Measurements from ENCODE around the gene TAAR2.
"Not testable (repeated sequence)": the region's sequence is repeated elsewhere in the genome, so short reads cannot be mapped to it uniquely, and the experiment has no call there.

The TAAR2 gene

GRCh38 chr6:132624175-132624574, at the start of gene TAAR2:
Gene TAAR2, minus strand, starts transcription at chr6:132624275. Its CDS starts 0 bp downstream, at chr6:132624275.
- DNase-seq (ENCODE audit: low spot score in 2 of 2) = no peak
- no peak within 1 kb of the TSS for H3K27ac Mint-ChIP-seq
- H3K9me3 Mint-ChIP-seq = no peaks in the 10 kb centered on the region
- H3K4me3 Mint-ChIP-seq = no peak within 1 kb of the TSS
- no peaks in the 10 kb centered on the region for H3K4me1 Mint-ChIP-seq
- H3K36me3 Mint-ChIP-seq = no peaks in the 10 kb centered on the region
- ATAC-seq = no peak

GRCh38 chr6:132673376-132674094, 49.5 kb upstream of the TAAR2 start:
- no peak overlapping the region for H3K4me3 Mint-ChIP-seq
- H3K9me3 Mint-ChIP-seq = no peaks in the 10 kb centered on the region
- no peak overlapping the region for H3K27ac Mint-ChIP-seq
- no peaks in the 10 kb centered on the region for H3K36me3 Mint-ChIP-seq
- ATAC-seq (peak; percentile 36), DNase-seq (ENCODE audit: low spot score in 2 of 2) (no peak)
- H3K4me1 Mint-ChIP-seq = peaks cover 5% of the 10 kb centered on the region

- Mint-ChIP-seq H3K4me1 (peaks cover 5% of the 10 kb centered on the region), H3K9me3 (no peaks in the 10 kb centered on the region), H3K36me3 (no peaks in the 10 kb centered on the region), H3K4me3 (no peak overlapping the region), H3K27ac (no peak overlapping the region)
- ATAC-seq (no peak), DNase-seq (ENCODE audit: low spot score in 2 of 2) (no peak)
These were observed 47.2 kb upstream of the TAAR2 start for GRCh38 chr6:132671295-132671694.

DNA sequence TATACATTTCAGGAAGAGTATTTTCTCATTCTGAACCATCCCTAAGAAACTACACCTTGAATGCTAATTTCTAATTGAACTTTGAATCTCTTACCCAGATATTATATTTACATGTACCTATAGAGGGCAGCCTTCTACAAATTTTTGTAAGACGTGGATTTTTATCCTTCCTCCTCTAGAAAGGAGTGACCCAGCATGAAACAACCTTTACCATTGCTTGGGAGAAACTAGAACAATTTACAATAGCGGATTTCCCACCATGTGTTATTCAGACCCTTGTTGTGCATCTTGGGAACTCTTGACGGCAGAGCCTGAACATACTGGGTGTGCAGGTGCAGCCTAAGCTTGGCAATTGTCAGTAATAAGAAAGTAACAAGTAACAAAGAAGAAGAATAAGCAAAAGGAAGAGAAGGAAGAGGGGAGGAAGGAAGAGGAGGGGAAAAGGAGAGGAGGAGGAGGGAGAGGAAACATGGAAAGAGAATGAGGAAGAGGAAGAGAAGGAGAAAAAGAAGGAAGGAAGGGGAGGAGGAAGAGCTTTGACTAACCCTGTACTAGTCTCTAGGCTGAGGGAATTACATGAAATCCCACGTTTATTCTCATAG, 45.7 kb upstream of the TAAR2 start:
- Mint-ChIP-seq H3K27ac (no peak overlapping the region), H3K36me3 (no peaks in the 10 kb centered on the region), H3K4me1 (peaks cover 5% of the 10 kb centered on the region), H3K4me3 (no peak overlapping the region), H3K9me3 (no peaks in the 10 kb centered on the region)
- ATAC-seq (peak; percentile 53), DNase-seq (ENCODE audit: low spot score in 2 of 2) (no peak)

DNA sequence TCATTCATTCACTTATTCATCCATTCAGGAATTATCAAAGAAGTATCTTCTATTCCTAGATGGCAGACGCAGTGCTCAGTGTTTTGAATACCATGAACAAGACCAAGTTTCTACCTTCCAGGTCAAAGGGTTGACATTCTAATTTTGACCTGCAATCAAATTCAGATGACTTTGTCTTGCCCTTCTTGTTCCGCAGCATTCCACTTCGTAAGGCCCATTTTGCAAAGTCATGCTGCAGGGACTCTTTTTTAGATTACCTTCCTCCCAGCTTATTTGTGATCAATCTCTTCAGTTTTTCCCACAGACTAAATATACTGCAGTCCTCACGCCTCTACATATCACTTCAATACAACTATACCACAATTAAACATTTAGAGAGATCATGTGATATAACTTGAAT, 42.0 kb upstream of the TAAR2 start:
- ATAC-seq (no peak), DNase-seq (ENCODE audit: low spot score in 2 of 2) (no peak)
- Mint-ChIP-seq H3K36me3 (no peaks in the 10 kb centered on the region), H3K4me1 (peaks cover 5% of the 10 kb centered on the region), H3K27ac (no peak overlapping the region), H3K4me3 (no peak overlapping the region), H3K9me3 (no peaks in the 10 kb centered on the region)

GRCh38 chr6:132664309-132665034, 40.4 kb upstream of the TAAR2 start:
- Mint-ChIP-seq H3K9me3 (no peaks in the 10 kb centered on the region), H3K27ac (no peak overlapping the region), H3K4me1 (no peaks in the 10 kb centered on the region), H3K36me3 (no peaks in the 10 kb centered on the region), H3K4me3 (no peak overlapping the region)
- DNase-seq (ENCODE audit: low spot score in 2 of 2) (no peak), ATAC-seq (no peak)

DNA sequence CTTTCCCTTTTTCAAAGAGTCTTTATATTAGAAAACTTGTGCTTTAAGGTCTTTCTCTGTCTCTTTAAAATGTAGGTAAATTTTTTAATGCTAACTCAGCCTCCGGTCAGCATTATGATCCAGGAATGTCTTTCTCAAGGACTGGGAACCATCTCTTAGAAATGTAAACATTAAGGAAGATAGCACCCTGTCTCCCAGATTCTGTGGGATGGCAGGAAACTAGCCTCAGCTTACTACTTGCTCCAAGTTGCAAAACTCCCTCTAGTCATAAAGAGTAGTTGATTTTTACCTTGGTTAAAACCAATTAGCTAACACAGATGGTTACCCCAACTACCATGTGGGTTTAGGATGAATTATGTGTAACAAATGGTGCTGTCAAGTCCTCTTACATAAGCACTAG, 39.6 kb upstream of the TAAR2 start:
- H3K4me3 Mint-ChIP-seq = no peak overlapping the region
- no peak overlapping the region for H3K27ac Mint-ChIP-seq
- no peak for ATAC-seq
- H3K4me1 Mint-ChIP-seq = no peaks in the 10 kb centered on the region
- no peaks in the 10 kb centered on the region for H3K36me3 Mint-ChIP-seq
- no peak for DNase-seq (ENCODE audit: low spot score in 2 of 2)
- H3K9me3 Mint-ChIP-seq = no peaks in the 10 kb centered on the region

- ATAC-seq = no peak
- no peak overlapping the region for H3K27ac Mint-ChIP-seq
- H3K36me3 Mint-ChIP-seq = no peaks in the 10 kb centered on the region
- H3K4me1 Mint-ChIP-seq = no peaks in the 10 kb centered on the region
- H3K4me3 Mint-ChIP-seq = no peak overlapping the region
- H3K9me3 Mint-ChIP-seq = no peaks in the 10 kb centered on the region
- no peak for DNase-seq (ENCODE audit: low spot score in 2 of 2)
These were observed 37.8 kb upstream of the TAAR2 start for GRCh38 chr6:132661906-132662305.

- no peak within 1 kb of the TSS for H3K4me3 Mint-ChIP-seq
- no peak for ATAC-seq
- no peak within 1 kb of the TSS for H3K27ac Mint-ChIP-seq
- no peaks in the 10 kb centered on the region for H3K9me3 Mint-ChIP-seq
- no peak for DNase-seq (ENCODE audit: low spot score in 2 of 2)
- H3K4me1 Mint-ChIP-seq = no peaks in the 10 kb centered on the region
- no peaks in the 10 kb centered on the region for H3K36me3 Mint-ChIP-seq
These were observed 35.0 kb upstream of the TAAR2 start, which contains the start of gene TAAR1 for GRCh38 chr6:132659082-132659481. Gene TAAR1, minus strand, starts transcription at chr6:132659182. Its CDS starts 13,179 bp downstream, at chr6:132646003.

GRCh38 chr6:132651062-132651461, 27.0 kb upstream of the TAAR2 start:
- no peak for ATAC-seq
- H3K9me3 Mint-ChIP-seq = no peaks in the 10 kb centered on the region
- no peak overlapping the region for H3K4me3 Mint-ChIP-seq
- no peak overlapping the region for H3K27ac Mint-ChIP-seq
- DNase-seq (ENCODE audit: low spot score in 2 of 2) = no peak
- H3K4me1 Mint-ChIP-seq = no peaks in the 10 kb centered on the region
- H3K36me3 Mint-ChIP-seq = no peaks in the 10 kb centered on the region

- DNase-seq (ENCODE audit: low spot score in 2 of 2) = no peak
- Mint-ChIP-seq H3K4me3 (no peak overlapping the region), H3K36me3 (no peaks in the 10 kb centered on the region), H3K4me1 (no peaks in the 10 kb centered on the region), H3K9me3 (no peaks in the 10 kb centered on the region), H3K27ac (no peak overlapping the region)
- no peak for ATAC-seq
These were observed 26.4 kb upstream of the TAAR2 start for GRCh38 chr6:132650429-132650828.

- H3K27ac Mint-ChIP-seq = no peak overlapping the region
- DNase-seq (ENCODE audit: low spot score in 2 of 2) (no peak), ATAC-seq (no peak)
- H3K4me1 Mint-ChIP-seq = no peaks in the 10 kb centered on the region
- H3K9me3 Mint-ChIP-seq = no peaks in the 10 kb centered on the region
- no peaks in the 10 kb centered on the region for H3K36me3 Mint-ChIP-seq
- no peak overlapping the region for H3K4me3 Mint-ChIP-seq
These were observed 24.8 kb upstream of the TAAR2 start for GRCh38 chr6:132648828-132649227.

- Mint-ChIP-seq H3K27ac (no peak overlapping the region), H3K9me3 (no peaks in the 10 kb centered on the region), H3K4me3 (no peak overlapping the region), H3K4me1 (no peaks in the 10 kb centered on the region), H3K36me3 (no peaks in the 10 kb centered on the region)
- peak; percentile 73 for ATAC-seq
- DNase-seq (ENCODE audit: low spot score in 2 of 2) = no peak
These were observed 24.3 kb upstream of the TAAR2 start for GRCh38 chr6:132648356-132648755.

DNA sequence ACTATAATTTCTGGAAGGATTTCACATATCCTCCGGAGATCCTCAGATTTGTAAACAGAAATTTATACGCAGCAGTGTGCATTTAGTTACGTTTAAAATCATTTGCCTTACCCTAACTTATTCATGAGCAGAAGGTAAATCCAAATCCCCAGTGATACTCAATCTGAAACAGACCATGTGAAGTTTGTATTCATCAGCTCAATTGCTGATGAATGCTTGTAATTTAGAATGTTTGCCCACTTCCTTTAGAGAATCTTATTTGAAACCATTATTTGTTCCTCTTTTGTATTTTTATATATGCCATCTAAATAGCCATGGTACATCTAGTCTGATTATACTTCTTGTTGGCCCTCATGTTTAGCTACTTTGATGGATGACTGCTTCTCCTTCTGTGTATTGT, 19.5 kb upstream of the TAAR2 start:
- Mint-ChIP-seq H3K4me3 (no peak overlapping the region), H3K9me3 (no peaks in the 10 kb centered on the region), H3K36me3 (no peaks in the 10 kb centered on the region), H3K27ac (no peak overlapping the region), H3K4me1 (no peaks in the 10 kb centered on the region)
- DNase-seq (ENCODE audit: low spot score in 2 of 2) = no peak
- no peak for ATAC-seq

- not testable (repeated sequence) for H3K9me3 Mint-ChIP-seq; ATAC-seq; H3K4me3 Mint-ChIP-seq; H3K36me3 Mint-ChIP-seq; H3K27ac Mint-ChIP-seq; H3K4me1 Mint-ChIP-seq; DNase-seq (ENCODE audit: low spot score in 2 of 2)
These were observed 13.1 kb upstream of the TAAR2 start for GRCh38 chr6:132637135-132637534.

GRCh38 chr6:132635906-132636305, 11.8 kb upstream of the TAAR2 start:
- H3K9me3 Mint-ChIP-seq; DNase-seq (ENCODE audit: low spot score in 2 of 2); H3K4me1 Mint-ChIP-seq; ATAC-seq; H3K36me3 Mint-ChIP-seq; H3K4me3 Mint-ChIP-seq; H3K27ac Mint-ChIP-seq: not testable (repeated sequence)
